ENCODE results near the gene CFAP45.

- no peak for TF ChIP-seq EZH2 (IDR thresholded peaks at IDR 0.05; ENCODE audit: borderline replicate concordance, low read depth, low read length, poor library complexity, severe bottlenecking)
- TF ChIP-seq, protein P1, sequence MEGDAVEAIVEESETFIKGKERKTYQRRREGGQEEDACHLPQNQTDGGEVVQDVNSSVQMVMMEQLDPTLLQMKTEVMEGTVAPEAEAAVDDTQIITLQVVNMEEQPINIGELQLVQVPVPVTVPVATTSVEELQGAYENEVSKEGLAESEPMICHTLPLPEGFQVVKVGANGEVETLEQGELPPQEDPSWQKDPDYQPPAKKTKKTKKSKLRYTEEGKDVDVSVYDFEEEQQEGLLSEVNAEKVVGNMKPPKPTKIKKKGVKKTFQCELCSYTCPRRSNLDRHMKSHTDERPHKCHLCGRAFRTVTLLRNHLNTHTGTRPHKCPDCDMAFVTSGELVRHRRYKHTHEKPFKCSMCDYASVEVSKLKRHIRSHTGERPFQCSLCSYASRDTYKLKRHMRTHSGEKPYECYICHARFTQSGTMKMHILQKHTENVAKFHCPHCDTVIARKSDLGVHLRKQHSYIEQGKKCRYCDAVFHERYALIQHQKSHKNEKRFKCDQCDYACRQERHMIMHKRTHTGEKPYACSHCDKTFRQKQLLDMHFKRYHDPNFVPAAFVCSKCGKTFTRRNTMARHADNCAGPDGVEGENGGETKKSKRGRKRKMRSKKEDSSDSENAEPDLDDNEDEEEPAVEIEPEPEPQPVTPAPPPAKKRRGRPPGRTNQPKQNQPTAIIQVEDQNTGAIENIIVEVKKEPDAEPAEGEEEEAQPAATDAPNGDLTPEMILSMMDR (conservative IDR thresholded peaks at IDR 0.05; ENCODE audit: low read depth, low read length), result no peak
Observed at GRCh38 chr1:159914252-159915018, 14.5 kb upstream of the CFAP45 start.
